ENCODE data around the gene ESRRG.

- TF ChIP-seq CTCF (IDR thresholded peaks at IDR 0.05; ENCODE audit: insufficient read depth, low read length, poor library complexity, severe bottlenecking) (no peak), EZH2phosphoT487 (conservative IDR thresholded peaks at IDR 0.05; ENCODE audit: low read length) (no peak)
Measured at GRCh38 chr1:216686860-216687766, 36.1 kb downstream of the ESRRG start.
